BJ (cell line): ENCODE measurements around the gene DNASE2. TPM values are rescaled to one million over a fixed set of nuclear protein-coding genes. Genes with fewer than 3 reads are reported as not detected.
A peak's percentile ranks its signal among the peaks of the same experiment; 100 is the strongest.

ENCODE experiments used
- CTCF ChIA-PET: fragments of 350-600 bp; formaldehyde crosslinking; extraction: SDS; loops from one replicate; lab custom pipeline; 2021; ENCODE audit warnings: antibody characterized with exemption, inconsistent platforms; lab: Yijun Ruan, JAX
- POLR2A ChIA-PET: fragments of 300-600 bp; sonication (Branson Sonifier 250); formaldehyde crosslinking; extraction: SDS; loops from one replicate; lab custom pipeline; 2021; ENCODE audit warnings: antibody characterized with exemption; lab: Charles Lee
- DNase-seq: peaks from one replicate; pipeline ENCODE4 v3.0.0-alpha.2; 2011; ENCODE audit warnings: low read depth
- H3K27me3 ChIP-seq: 2 replicates; pipeline ENCODE4 v1.6.0; 2011; ENCODE audit warnings: low read length; ENCODE audit not compliant: control insufficient read depth, insufficient read depth
- H3K36me3 ChIP-seq: 2 replicates; pipeline ENCODE4 v1.5.1; 2011; ENCODE audit warnings: low read length; ENCODE audit not compliant: control insufficient read depth, insufficient read depth
- H3K4me3 ChIP-seq: 2 replicates; pipeline ENCODE4 v1.5.1; 2011; ENCODE audit warnings: low read depth, mild to moderate bottlenecking, control low read depth, low read length
- CTCF ChIP-seq: IDR thresholded peaks from 2 replicates; pipeline ENCODE4 v1.5.1; 2011; ENCODE audit warnings: low read depth, mild to moderate bottlenecking, control low read depth, inconsistent platforms, low read length, moderate library complexity; ENCODE audit not compliant: insufficient read depth
- polyA plus RNA-seq: library from polyadenylated mRNA; depleted of rRNA; stranded (reverse); fragments of >200 nt; gene quantifications from 2 replicates; pipeline ENCODE4 v1.2.3, GENCODE V29; 2011

The DNASE2 gene
- polyA plus RNA-seq, 1 experiment, result 68.8 TPM

- peaks cover 7% of the 10 kb centered on the region for H3K27me3 ChIP-seq
- POLR2A ChIA-PET, result no interaction called here
- no peak overlapping the region for H3K4me3 ChIP-seq
- no peak for DNase-seq
- no peak for TF ChIP-seq CTCF
- no peaks in the 10 kb centered on the region for H3K36me3 ChIP-seq
- CTCF ChIA-PET, result interaction anchor here (1.4 kb wide), 1 partner anchor 79 kb away, joined by 7 read pairs; no protein-coding TSS in a partner anchor
Observed at GRCh38 chr19:12886651-12886968, 5.4 kb upstream of the DNASE2 start.

GRCh38 chr19:12885749-12886650 is 4.8 kb upstream of the DNASE2 start:
- TF ChIP-seq CTCF, result no peak
- H3K4me3 ChIP-seq, result no peak overlapping the region
- no peaks in the 10 kb centered on the region for H3K36me3 ChIP-seq
- ChIA-PET POLR2A (no interaction called here), CTCF (interaction anchor here (1.4 kb wide), 2 partner anchors 14 to 79 kb away, joined by 4 to 7 read pairs; no protein-coding TSS in a partner anchor)
- H3K27me3 ChIP-seq, result peaks cover 7% of the 10 kb centered on the region
- no peak for DNase-seq

GRCh38 chr19:12884926-12885748 is 3.9 kb upstream of the DNASE2 start:
- peak; percentile 63 for TF ChIP-seq CTCF
- ChIA-PET CTCF (interaction anchor here (0.6 to 1.4 kb wide), 5 partner anchors 14 to 80 kb away, joined by 3 to 7 read pairs (median 4); no protein-coding TSS in a partner anchor), POLR2A (no interaction called here)
- Histone ChIP-seq H3K36me3 (no peaks in the 10 kb centered on the region), H3K4me3 (no peak overlapping the region), H3K27me3 (peaks cover 7% of the 10 kb centered on the region)
- DNase-seq, result no peak

- Histone ChIP-seq H3K36me3 (no peaks in the 10 kb centered on the region), H3K4me3 (no peak overlapping the region), H3K27me3 (peaks cover 7% of the 10 kb centered on the region)
- ChIA-PET POLR2A (no interaction called here), CTCF (interaction anchor here (0.6 to 1.4 kb wide), 4 partner anchors 14 to 81 kb away, joined by 3 to 4 read pairs (median 4); no protein-coding TSS in a partner anchor)
- TF ChIP-seq CTCF, result no peak
- DNase-seq, result no peak
Observed at GRCh38 chr19:12884627-12884925, 3.3 kb upstream of the DNASE2 start.

GRCh38 chr19:12884202-12884601 is 3.0 kb upstream of the DNASE2 start:
- ChIA-PET CTCF (interaction anchor here (1.4 to 1.7 kb wide), 2 partner anchors 11 to 81 kb away, joined by 4 to 5 read pairs; no protein-coding TSS in a partner anchor), POLR2A (no interaction called here)
- DNase-seq, result no peak
- Histone ChIP-seq H3K4me3 (no peak overlapping the region), H3K27me3 (peaks cover 7% of the 10 kb centered on the region), H3K36me3 (no peaks in the 10 kb centered on the region)
- no peak for TF ChIP-seq CTCF
